Right lobe of liver (tissue), 4 donors: ENCODE measurements around the gene OSBPL5.

Experiments
- POLR2A ChIP-seq: fragments of 450-650 bp; IDR thresholded peaks from one replicate; pipeline ENCODE4 v1.6.1; 2017; ENCODE audit warnings: antibody characterized with exemption, mild to moderate bottlenecking
- TF ChIP-seq, protein P1 (sequence below), 4 donors: fragments of 200-600 bp in 3 of 4; fragments of 450-650 bp in 1 of 4; IDR thresholded peaks; one replicate each; pipeline versions ENCODE4 v1.5.1 to v1.8.0; 2016 to 2022; ENCODE audit warnings: antibody characterized with exemption in 4 of 4, mild to moderate bottlenecking in 2 of 4
- donor health status: DM: no; HTN: no; CAD: no.
- donor health status: DM: no; HTN: no; CAD: no.
- donor health status: DM: no; HTN: yes; CAD: no.

- TF ChIP-seq, protein P1, sequence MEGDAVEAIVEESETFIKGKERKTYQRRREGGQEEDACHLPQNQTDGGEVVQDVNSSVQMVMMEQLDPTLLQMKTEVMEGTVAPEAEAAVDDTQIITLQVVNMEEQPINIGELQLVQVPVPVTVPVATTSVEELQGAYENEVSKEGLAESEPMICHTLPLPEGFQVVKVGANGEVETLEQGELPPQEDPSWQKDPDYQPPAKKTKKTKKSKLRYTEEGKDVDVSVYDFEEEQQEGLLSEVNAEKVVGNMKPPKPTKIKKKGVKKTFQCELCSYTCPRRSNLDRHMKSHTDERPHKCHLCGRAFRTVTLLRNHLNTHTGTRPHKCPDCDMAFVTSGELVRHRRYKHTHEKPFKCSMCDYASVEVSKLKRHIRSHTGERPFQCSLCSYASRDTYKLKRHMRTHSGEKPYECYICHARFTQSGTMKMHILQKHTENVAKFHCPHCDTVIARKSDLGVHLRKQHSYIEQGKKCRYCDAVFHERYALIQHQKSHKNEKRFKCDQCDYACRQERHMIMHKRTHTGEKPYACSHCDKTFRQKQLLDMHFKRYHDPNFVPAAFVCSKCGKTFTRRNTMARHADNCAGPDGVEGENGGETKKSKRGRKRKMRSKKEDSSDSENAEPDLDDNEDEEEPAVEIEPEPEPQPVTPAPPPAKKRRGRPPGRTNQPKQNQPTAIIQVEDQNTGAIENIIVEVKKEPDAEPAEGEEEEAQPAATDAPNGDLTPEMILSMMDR (IDR thresholded peaks at IDR 0.05), result no peak
- no peak for TF ChIP-seq POLR2A
Observed at GRCh38 chr11:3077189-3077836, 87.8 kb downstream of the OSBPL5 start.
